Measurements from ENCODE around the gene UCHL1. TPM values are rescaled to one million over a fixed set of nuclear protein-coding genes. Genes with fewer than 3 reads are reported as not detected.

The UCHL1 gene
- total RNA-seq, 1 experiment from 2014 or later: 0.74 TPM

DNA sequence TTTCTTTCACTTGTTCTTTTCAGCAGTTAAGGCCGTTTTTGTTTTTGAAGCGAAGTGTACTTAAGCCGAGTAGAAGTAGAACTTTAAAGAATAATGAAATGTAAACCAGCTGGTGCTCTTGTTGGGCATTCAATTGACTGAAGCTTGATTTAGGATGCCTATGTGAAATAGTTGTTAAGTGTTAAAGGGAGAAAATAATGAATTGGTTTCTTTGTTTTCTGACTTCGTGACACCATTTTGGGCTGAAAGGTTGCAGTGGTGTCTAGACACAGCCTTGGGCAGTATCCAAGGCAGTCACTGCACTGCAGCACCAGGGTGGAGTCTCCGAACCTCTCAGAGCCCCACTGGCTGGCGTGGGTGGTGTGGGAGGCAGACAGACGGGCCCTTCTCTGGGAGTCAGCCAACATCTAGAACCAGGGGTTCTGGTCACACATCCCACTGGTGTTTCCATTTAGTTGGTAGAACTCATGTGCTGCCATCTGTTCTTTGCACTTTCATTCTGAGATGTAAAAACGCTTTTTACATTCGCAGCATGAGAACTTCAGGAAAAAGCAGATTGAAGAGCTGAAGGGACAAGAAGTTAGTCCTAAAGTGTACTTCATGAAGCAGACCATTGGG, 3.5 kb downstream of the UCHL1 start:
- Histone ChIP-seq H3K4me3 (ENCODE audit: low read depth in 2 of 2, low read length in 2 of 2) (no peak overlapping the region), H3K36me3 (ENCODE audit: control insufficient read depth, insufficient read depth, low read length) (no peaks in the 10 kb centered on the region), H3K9me3 (ENCODE audit: control insufficient read depth, insufficient read depth, low read depth, low read length) (no peaks in the 10 kb centered on the region), H3K27ac (ENCODE audit: low read length) (no peak overlapping the region), H3K27me3 (ENCODE audit: control insufficient read depth, insufficient read depth, low read length) (peaks cover 2% of the 10 kb centered on the region; the same call in 1 of the 2 replicates), H3K4me1 (ENCODE audit: control insufficient read depth, insufficient read depth, low read length) (no peaks in the 10 kb centered on the region)
- CTCF ChIA-PET: no interaction called here
- no TSS peak for BruUV-seq (replicated peaks)
- ATAC-seq (no peak), DNase-seq (ENCODE audit: low read depth, low spot score) (no peak)
- intact Hi-C loops (cut with micrococcal nuclease; ENCODE audit: unreplicated experiment): no loop called here
- in situ Hi-C loops (cut with HindIII; ENCODE audit: low pct_unique_long_range_greater_than_20kb, low sequenced_read_pairs): no loop called here
- TF ChIP-seq SIN3A (IDR thresholded peaks at IDR 0.05; ENCODE audit: borderline replicate concordance, insufficient read depth, low read depth, low read length) (no peak), TCF7L2 (IDR thresholded peaks at IDR 0.05; ENCODE audit: low read depth, low read length) (no peak), POLR2AphosphoS5 (IDR thresholded peaks at IDR 0.05; ENCODE audit: low read depth, low read length) (no peak)
- TF ChIP-seq, protein P1, sequence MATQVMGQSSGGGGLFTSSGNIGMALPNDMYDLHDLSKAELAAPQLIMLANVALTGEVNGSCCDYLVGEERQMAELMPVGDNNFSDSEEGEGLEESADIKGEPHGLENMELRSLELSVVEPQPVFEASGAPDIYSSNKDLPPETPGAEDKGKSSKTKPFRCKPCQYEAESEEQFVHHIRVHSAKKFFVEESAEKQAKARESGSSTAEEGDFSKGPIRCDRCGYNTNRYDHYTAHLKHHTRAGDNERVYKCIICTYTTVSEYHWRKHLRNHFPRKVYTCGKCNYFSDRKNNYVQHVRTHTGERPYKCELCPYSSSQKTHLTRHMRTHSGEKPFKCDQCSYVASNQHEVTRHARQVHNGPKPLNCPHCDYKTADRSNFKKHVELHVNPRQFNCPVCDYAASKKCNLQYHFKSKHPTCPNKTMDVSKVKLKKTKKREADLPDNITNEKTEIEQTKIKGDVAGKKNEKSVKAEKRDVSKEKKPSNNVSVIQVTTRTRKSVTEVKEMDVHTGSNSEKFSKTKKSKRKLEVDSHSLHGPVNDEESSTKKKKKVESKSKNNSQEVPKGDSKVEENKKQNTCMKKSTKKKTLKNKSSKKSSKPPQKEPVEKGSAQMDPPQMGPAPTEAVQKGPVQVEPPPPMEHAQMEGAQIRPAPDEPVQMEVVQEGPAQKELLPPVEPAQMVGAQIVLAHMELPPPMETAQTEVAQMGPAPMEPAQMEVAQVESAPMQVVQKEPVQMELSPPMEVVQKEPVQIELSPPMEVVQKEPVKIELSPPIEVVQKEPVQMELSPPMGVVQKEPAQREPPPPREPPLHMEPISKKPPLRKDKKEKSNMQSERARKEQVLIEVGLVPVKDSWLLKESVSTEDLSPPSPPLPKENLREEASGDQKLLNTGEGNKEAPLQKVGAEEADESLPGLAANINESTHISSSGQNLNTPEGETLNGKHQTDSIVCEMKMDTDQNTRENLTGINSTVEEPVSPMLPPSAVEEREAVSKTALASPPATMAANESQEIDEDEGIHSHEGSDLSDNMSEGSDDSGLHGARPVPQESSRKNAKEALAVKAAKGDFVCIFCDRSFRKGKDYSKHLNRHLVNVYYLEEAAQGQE (IDR thresholded peaks at IDR 0.05; ENCODE audit: insufficient read depth in 1 of 2, low read depth in 2 of 2, low read length in 1 of 2): no peak
- TF ChIP-seq, protein P2, sequence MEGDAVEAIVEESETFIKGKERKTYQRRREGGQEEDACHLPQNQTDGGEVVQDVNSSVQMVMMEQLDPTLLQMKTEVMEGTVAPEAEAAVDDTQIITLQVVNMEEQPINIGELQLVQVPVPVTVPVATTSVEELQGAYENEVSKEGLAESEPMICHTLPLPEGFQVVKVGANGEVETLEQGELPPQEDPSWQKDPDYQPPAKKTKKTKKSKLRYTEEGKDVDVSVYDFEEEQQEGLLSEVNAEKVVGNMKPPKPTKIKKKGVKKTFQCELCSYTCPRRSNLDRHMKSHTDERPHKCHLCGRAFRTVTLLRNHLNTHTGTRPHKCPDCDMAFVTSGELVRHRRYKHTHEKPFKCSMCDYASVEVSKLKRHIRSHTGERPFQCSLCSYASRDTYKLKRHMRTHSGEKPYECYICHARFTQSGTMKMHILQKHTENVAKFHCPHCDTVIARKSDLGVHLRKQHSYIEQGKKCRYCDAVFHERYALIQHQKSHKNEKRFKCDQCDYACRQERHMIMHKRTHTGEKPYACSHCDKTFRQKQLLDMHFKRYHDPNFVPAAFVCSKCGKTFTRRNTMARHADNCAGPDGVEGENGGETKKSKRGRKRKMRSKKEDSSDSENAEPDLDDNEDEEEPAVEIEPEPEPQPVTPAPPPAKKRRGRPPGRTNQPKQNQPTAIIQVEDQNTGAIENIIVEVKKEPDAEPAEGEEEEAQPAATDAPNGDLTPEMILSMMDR (IDR thresholded peaks at IDR 0.05): no peak
- POLR2A ChIA-PET: no interaction called here

DNA sequence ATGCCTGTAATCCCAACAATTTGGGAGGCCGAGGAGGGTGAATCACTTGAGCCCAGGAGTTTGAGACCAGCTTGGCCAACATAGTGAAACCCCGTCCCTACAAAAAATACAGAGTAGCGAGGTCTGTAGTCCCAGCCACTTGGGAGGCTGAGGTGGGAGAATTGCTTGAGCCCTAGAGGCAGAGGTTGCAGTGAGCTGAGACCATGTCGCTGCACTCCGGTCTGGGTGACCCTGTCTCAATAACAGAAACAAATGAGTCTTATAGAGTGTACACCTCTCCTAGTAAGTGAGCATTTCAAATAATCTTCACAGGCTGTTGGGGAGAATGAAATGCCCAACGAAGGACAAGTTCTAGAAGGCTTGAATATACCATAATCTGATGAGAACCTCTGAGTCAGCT, 5.5 kb downstream of the UCHL1 start:
- CTCF ChIA-PET: no interaction called here
- no TSS peak for BruUV-seq (replicated peaks)

More for the DNA sequence above, 5.5 kb downstream of the UCHL1 start:
- POLR2A ChIA-PET: no interaction called here
- no peaks in the 10 kb centered on the region for H3K9me3 ChIP-seq (ENCODE audit: control insufficient read depth, insufficient read depth, low read depth, low read length)
- no peak overlapping the region for H3K27ac ChIP-seq (ENCODE audit: low read length)
- no peaks in the 10 kb centered on the region for H3K4me1 ChIP-seq (ENCODE audit: control insufficient read depth, insufficient read depth, low read length)
- H3K27me3 ChIP-seq (ENCODE audit: control insufficient read depth, insufficient read depth, low read length): peaks cover 2% of the 10 kb centered on the region; the same call in 1 of the 2 replicates
- H3K4me3 ChIP-seq (ENCODE audit: low read depth in 2 of 2, low read length in 2 of 2): no peak overlapping the region
- H3K36me3 ChIP-seq (ENCODE audit: control insufficient read depth, insufficient read depth, low read length): no peaks in the 10 kb centered on the region
- TF ChIP-seq SIN3A (IDR thresholded peaks at IDR 0.05; ENCODE audit: borderline replicate concordance, insufficient read depth, low read depth, low read length) (no peak), POLR2AphosphoS5 (IDR thresholded peaks at IDR 0.05; ENCODE audit: low read depth, low read length) (no peak), TCF7L2 (IDR thresholded peaks at IDR 0.05; ENCODE audit: low read depth, low read length) (no peak)
- TF ChIP-seq, protein P2 (IDR thresholded peaks at IDR 0.05): no peak
- TF ChIP-seq, protein P1 (IDR thresholded peaks at IDR 0.05; ENCODE audit: insufficient read depth in 1 of 2, low read depth in 2 of 2, low read length in 1 of 2): no peak
- in situ Hi-C loops (cut with HindIII; ENCODE audit: low pct_unique_long_range_greater_than_20kb, low sequenced_read_pairs): no loop called here
- intact Hi-C loops (cut with micrococcal nuclease; ENCODE audit: unreplicated experiment): no loop called here
- DNase-seq (ENCODE audit: low read depth, low spot score): no peak
- no peak for ATAC-seq
